KMS-11 (cell line): Measurements from ENCODE around the gene CLASRP.

Experiments
- H2AFZ ChIP-seq: fragments of 200-600 bp; sonication (generic); 2 replicates; pipeline ENCODE4 v1.6.1; 2016; ENCODE audit warnings: antibody characterized with exemption, mixed run types, low read depth
- H3K27ac ChIP-seq: fragments of 200-600 bp; sonication (generic); 2 replicates; pipeline ENCODE4 v1.6.1; 2016; ENCODE audit warnings: mild to moderate bottlenecking, mixed run types
- H3K27me3 ChIP-seq: fragments of 200-600 bp; sonication (generic); 2 replicates; pipeline ENCODE4 v1.6.1; 2017; ENCODE audit warnings: mild to moderate bottlenecking, low read depth, mixed run types, moderate library complexity; ENCODE audit not compliant: insufficient read depth
- H3K36me3 ChIP-seq: fragments of 200-600 bp; sonication (generic); 2 replicates; pipeline ENCODE4 v1.6.1; 2017; ENCODE audit warnings: mild to moderate bottlenecking, mixed run types; ENCODE audit not compliant: insufficient read depth
- H3K4me1 ChIP-seq: fragments of 200-600 bp; sonication (generic); 2 replicates; pipeline ENCODE4 v1.6.1; 2016; ENCODE audit warnings: mild to moderate bottlenecking, low read depth, mixed run types; ENCODE audit not compliant: poor library complexity, severe bottlenecking
- H3K4me2 ChIP-seq: fragments of 200-600 bp; sonication (generic); 2 replicates; pipeline ENCODE4 v1.7.0; 2016; ENCODE audit warnings: mild to moderate bottlenecking, mixed run types
- H3K4me3 ChIP-seq: fragments of 200-600 bp; sonication (generic); IDR thresholded peaks from 2 replicates; pipeline ENCODE4 v1.6.1; 2017; ENCODE audit warnings: low read depth, low read length, mixed read lengths; ENCODE audit not compliant: insufficient read depth
- H3K79me2 ChIP-seq: fragments of 200-600 bp; sonication (generic); 2 replicates; pipeline ENCODE4 v1.6.1; 2016; ENCODE audit warnings: low read depth, mixed run types; ENCODE audit not compliant: insufficient read depth
- H3K9ac ChIP-seq: fragments of 200-600 bp; sonication (generic); 2 replicates; pipeline ENCODE4 v1.6.1; 2016; ENCODE audit warnings: mild to moderate bottlenecking, mixed run types
- H4K20me1 ChIP-seq: fragments of 200-600 bp; sonication (generic); 2 replicates; pipeline ENCODE4 v1.6.1; 2016; ENCODE audit warnings: mild to moderate bottlenecking, mixed run types; ENCODE audit not compliant: insufficient read depth
- TF ChIP-seq, protein P1 (sequence below): fragments of 200-600 bp; sonication (generic); conservative IDR thresholded peaks from 2 replicates; pipeline ENCODE4 v1.6.1; 2017; ENCODE audit warnings: low read depth, mild to moderate bottlenecking, antibody characterized with exemption, low read length, moderate library complexity, mixed read lengths

Gene CLASRP

DNA sequence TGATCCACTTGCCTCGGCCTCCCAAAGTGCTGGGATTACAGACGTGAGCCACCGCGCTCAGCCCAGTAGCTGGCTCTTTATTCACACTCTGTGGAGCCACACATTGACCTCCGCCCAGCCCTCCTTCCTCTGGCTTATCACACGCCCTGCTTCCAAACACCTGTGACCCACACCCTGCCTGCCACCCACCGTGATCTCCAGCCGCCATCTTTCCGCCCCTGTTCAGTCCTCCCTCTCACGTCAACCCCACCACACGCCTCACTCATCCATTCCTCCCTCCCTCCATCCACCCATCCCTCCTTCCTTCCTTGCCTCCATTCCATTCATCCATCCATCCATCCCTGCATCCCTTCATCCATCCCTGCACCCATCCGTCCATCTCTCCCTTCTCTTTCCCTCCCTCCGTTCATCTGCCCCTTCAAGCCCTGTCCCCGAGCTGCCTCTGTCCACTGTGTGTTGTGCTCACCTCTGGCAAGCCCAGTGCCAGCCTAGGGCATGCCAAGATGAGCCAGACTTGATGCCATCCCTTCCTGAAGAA is 19.8 kb downstream of the CLASRP start:
- Histone ChIP-seq H3K79me2 (no peaks in the 10 kb centered on the region; the same call in 1 of the 2 replicates), H3K4me1 (peaks cover 28% of the 10 kb centered on the region), H4K20me1 (0 out of 2 replicates have a peak, but pooled peaks cover 3% of the 10 kb centered on the region), H3K27me3 (no peaks in the 10 kb centered on the region), H3K27ac (no peak overlapping the region), H3K36me3 (peaks cover 17% of the 10 kb centered on the region), H2AFZ (no peak overlapping the region), H3K4me2 (no peak overlapping the region), H3K9ac (no peak overlapping the region), H3K4me3 (no peak overlapping the region)
- TF ChIP-seq, protein P1, sequence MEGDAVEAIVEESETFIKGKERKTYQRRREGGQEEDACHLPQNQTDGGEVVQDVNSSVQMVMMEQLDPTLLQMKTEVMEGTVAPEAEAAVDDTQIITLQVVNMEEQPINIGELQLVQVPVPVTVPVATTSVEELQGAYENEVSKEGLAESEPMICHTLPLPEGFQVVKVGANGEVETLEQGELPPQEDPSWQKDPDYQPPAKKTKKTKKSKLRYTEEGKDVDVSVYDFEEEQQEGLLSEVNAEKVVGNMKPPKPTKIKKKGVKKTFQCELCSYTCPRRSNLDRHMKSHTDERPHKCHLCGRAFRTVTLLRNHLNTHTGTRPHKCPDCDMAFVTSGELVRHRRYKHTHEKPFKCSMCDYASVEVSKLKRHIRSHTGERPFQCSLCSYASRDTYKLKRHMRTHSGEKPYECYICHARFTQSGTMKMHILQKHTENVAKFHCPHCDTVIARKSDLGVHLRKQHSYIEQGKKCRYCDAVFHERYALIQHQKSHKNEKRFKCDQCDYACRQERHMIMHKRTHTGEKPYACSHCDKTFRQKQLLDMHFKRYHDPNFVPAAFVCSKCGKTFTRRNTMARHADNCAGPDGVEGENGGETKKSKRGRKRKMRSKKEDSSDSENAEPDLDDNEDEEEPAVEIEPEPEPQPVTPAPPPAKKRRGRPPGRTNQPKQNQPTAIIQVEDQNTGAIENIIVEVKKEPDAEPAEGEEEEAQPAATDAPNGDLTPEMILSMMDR = no peak

DNA sequence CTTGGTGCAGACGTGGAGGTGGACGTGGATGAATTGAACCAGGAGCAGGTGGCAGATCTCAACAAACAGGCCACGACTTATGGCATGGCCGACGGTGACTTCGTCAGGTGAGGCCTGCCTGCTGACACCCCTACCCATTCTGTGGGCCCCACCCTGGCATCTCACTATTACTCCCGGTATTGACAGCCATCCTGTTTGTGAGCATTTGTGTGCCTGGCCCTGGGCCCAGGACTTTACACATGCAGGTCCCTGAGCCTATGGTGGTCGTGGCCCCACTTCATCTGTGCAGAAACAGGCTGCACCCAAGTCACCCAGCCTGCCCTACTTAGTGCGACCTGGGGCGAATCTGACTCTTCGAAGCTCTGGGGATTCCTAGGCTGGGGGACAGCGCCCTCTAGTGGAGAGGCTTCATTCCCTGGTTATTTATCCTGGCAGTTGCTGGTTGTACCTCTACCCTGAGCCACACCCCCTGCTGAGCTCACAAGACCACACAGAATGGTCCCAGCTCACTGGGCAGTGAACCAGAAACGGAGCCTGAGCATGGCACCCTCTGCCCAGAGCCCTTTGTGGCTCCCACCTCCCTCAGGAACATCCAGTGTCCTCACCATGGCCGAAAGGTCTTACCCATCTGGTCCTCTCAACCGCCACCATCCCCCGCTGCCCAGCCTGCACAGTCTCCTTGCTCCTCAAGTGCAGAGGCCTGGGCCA is 20.6 kb downstream of the CLASRP start:
- Histone ChIP-seq H3K36me3 (peaks cover 17% of the 10 kb centered on the region), H3K27me3 (no peaks in the 10 kb centered on the region), H3K27ac (no peak overlapping the region), H3K9ac (no peak overlapping the region), H2AFZ (no peak overlapping the region), H3K4me3 (no peak overlapping the region), H3K4me1 (peaks cover 21% of the 10 kb centered on the region), H3K79me2 (no peaks in the 10 kb centered on the region), H3K4me2 (peak overlapping the region; percentile 5; the same call in 1 of the 2 replicates), H4K20me1 (0 out of 2 replicates have a peak, but pooled peaks cover 3% of the 10 kb centered on the region)
- TF ChIP-seq, protein P1 = peak; percentile 98

DNA sequence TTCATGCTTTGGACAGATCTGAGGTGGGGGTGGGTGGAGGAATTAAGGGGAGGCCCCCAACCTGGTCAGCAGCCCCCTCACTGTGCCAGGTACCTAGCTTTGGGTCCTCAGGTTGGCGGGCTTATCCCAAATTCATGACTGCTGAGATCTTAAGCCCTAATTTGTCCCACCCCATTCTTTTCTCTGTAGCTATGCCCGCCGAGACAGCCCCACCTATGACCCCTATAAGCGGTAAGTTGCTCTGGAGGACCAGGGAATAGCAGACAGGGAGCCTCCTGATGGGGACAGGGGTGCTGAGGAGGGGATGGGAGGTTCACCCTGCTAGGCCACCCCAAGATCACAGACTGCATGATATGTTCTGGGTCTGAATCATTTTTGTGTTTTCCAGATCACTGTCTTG is 23.1 kb downstream of the CLASRP start:
- TF ChIP-seq, protein P1 = no peak
- Histone ChIP-seq H3K4me2 (no peak overlapping the region), H3K27me3 (no peaks in the 10 kb centered on the region), H3K9ac (no peak overlapping the region), H3K36me3 (peaks cover 17% of the 10 kb centered on the region), H3K79me2 (no peaks in the 10 kb centered on the region), H4K20me1 (0 out of 2 replicates have a peak, but pooled peaks cover 3% of the 10 kb centered on the region), H3K4me3 (no peak overlapping the region), H3K27ac (no peak overlapping the region), H3K4me1 (peaks cover 13% of the 10 kb centered on the region), H2AFZ (no peak overlapping the region)

DNA sequence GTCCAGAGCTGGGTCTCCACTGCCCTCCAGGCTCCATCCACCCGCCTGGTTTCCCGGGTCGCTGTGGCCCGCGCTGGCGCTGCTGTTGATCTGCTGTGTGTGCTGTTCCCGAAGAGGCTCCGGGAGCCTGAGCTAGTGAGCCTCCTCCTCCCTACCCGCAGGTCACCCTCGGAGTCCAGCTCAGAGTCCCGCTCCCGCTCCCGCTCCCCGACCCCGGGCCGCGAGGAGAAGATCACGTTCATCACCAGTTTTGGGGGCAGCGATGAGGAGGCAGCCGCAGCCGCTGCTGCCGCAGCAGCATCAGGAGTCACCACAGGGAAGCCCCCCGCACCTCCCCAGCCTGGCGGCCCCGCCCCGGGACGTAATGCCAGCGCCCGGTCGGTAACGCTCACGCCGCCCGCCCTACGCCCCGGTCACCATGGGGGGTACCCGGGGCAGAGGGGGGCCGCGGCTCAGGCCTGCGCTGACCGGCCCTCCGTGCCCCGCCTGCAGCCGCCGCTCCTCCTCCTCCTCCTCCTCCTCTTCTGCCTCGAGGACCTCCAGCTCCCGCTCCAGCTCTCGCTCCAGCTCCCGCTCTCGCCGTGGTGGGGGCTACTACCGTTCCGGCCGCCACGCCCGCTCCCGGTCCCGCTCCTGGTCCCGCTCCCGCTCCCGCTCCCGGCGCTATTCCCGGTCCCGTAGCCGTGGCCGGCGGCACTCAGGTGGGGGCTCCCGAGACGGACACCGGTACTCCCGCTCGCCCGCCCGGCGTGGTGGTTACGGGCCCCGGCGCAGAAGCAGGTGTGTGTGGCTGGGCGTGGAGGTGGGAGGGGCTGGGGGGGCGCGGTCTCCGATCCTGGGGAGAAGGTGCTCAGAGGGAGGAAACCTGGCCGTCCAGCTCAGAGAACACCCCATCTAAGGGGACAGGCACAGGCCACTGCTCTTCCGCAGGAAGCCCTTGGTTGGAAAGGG is 25.3 kb downstream of the CLASRP start:
- Histone ChIP-seq H3K27ac (no peak overlapping the region), H3K9ac (no peak overlapping the region), H3K79me2 (no peaks in the 10 kb centered on the region), H4K20me1 (0 out of 2 replicates have a peak, but pooled peaks cover 2% of the 10 kb centered on the region), H3K4me1 (peaks cover 10% of the 10 kb centered on the region), H3K4me3 (no peak overlapping the region), H3K4me2 (no peak overlapping the region), H3K27me3 (no peaks in the 10 kb centered on the region), H2AFZ (no peak overlapping the region), H3K36me3 (peaks cover 12% of the 10 kb centered on the region)
- TF ChIP-seq, protein P1 = no peak
